Smooth muscle cell (in vitro differentiated cells): ENCODE measurements around the gene DDIT3. TPM values are rescaled to one million over a fixed set of nuclear protein-coding genes. Genes with fewer than 3 reads are reported as not detected.

Experiments
- DNase-seq: peaks from one replicate; lab custom pipeline; 2025; ENCODE audit not compliant: unreplicated experiment; lab: John Stamatoyannopoulos, UW
- H2AFZ ChIP-seq: fragments of 200-600 bp; sonication (generic); 2 replicates; pipeline ENCODE4 v1.6.0; 2016; ENCODE audit warnings: antibody characterized with exemption, low read depth, mild to moderate bottlenecking
- H3F3A ChIP-seq: fragments of 200-600 bp; sonication (generic); 2 replicates; pipeline ENCODE4 v1.6.0; 2017; ENCODE audit warnings: antibody characterized with exemption, low read depth
- H3K27ac ChIP-seq: fragments of 200-600 bp; sonication (generic); 2 replicates; pipeline ENCODE4 v1.5.1; 2016; ENCODE audit warnings: low read depth, mild to moderate bottlenecking
- H3K27me3 ChIP-seq: fragments of 200-600 bp; sonication (generic); 2 replicates; pipeline ENCODE4 v1.6.1; 2016; ENCODE audit warnings: low read depth, mild to moderate bottlenecking
- H3K36me3 ChIP-seq: fragments of 200-600 bp; sonication (generic); 2 replicates; pipeline ENCODE4 v1.5.1; 2016; ENCODE audit warnings: low read depth
- H3K4me1 ChIP-seq: fragments of 200-600 bp; sonication (generic); 2 replicates; pipeline ENCODE4 v1.5.1; 2016; ENCODE audit warnings: low read depth
- H3K4me2 ChIP-seq: fragments of 200-600 bp; sonication (generic); 2 replicates; pipeline ENCODE4 v1.6.0; 2016; ENCODE audit warnings: mild to moderate bottlenecking
- H3K4me3 ChIP-seq: fragments of 200-600 bp; sonication (generic); 2 replicates; pipeline ENCODE4 v1.5.1; 2016; ENCODE audit warnings: mild to moderate bottlenecking
- H3K79me2 ChIP-seq: fragments of 200-600 bp; sonication (generic); 2 replicates; pipeline ENCODE4 v1.6.0; 2016; ENCODE audit warnings: low read depth, mild to moderate bottlenecking
- H3K9ac ChIP-seq: fragments of 200-600 bp; sonication (generic); 2 replicates; pipeline ENCODE4 v1.6.0; 2016; ENCODE audit warnings: low read depth
- H3K9me3 ChIP-seq: fragments of 200-600 bp; sonication (generic); replicated peaks from 2 replicates; pipeline ENCODE4 v1.5.1; 2016; ENCODE audit warnings: low read depth
- H4K20me1 ChIP-seq: fragments of 200-600 bp; sonication (generic); 2 replicates; pipeline ENCODE4 v1.6.0; 2016; ENCODE audit warnings: low read depth
- CTCF ChIP-seq: fragments of 200-600 bp; sonication (generic); IDR thresholded peaks from 2 replicates; pipeline ENCODE4 v1.5.1; 2017; ENCODE audit warnings: borderline replicate concordance, mild to moderate bottlenecking, antibody characterized with exemption; ENCODE audit not compliant: insufficient read depth, poor library complexity, severe bottlenecking
- WGBS: methylation state at CpG from one replicate; pipeline ENCODE4 v1.1.7; 2016; ENCODE audit warnings: low lambda C conversion rate; 5-methylcytosine and 5-hydroxymethylcytosine counted together
- polyA plus RNA-seq: library from polyadenylated mRNA; unstranded; fragments of >200 nt; fragmentation: Nextera tagmentation; extraction: Ambion mirVana; gene quantifications from 2 replicates; pipeline ENCODE4 v1.2.1, GENCODE V29; 2016
- total RNA-seq: library from RNA; depleted of rRNA; stranded (reverse); fragments of >200 nt; gene quantifications from 2 replicates; pipeline ENCODE4 v1.2.3, GENCODE V29; 2014

DDIT3 gene
- total and polyA plus RNA-seq, 2 experiments from 2014 or later: 25.8 to 27.8 TPM

GRCh38 chr12:57477710-57478681 is 42.3 kb downstream of the DDIT3 start:
- Histone ChIP-seq H3F3A (no peaks in the 10 kb centered on the region), H3K36me3 (no peaks in the 10 kb centered on the region), H3K9me3 (no peaks in the 10 kb centered on the region), H3K79me2 (no peaks in the 10 kb centered on the region), H3K4me1 (peaks cover 13% of the 10 kb centered on the region), H3K4me2 (no peak overlapping the region), H2AFZ (no peak overlapping the region), H3K27me3 (peaks cover 56% of the 10 kb centered on the region), H3K27ac (no peak overlapping the region), H3K9ac (no peak overlapping the region), H3K4me3 (no peak overlapping the region), H4K20me1 (no peaks in the 10 kb centered on the region)
- 61% methylated on average over 11 of the region's 12 CpGs for WGBS
- no peak for DNase-seq
- no peak for TF ChIP-seq CTCF

- Histone ChIP-seq H3K9ac (no peak overlapping the region), H4K20me1 (no peaks in the 10 kb centered on the region), H3K4me3 (no peak overlapping the region), H3F3A (no peaks in the 10 kb centered on the region), H3K27me3 (peaks cover 65% of the 10 kb centered on the region), H3K27ac (no peak overlapping the region), H3K4me2 (no peak overlapping the region), H2AFZ (no peak overlapping the region), H3K4me1 (peaks cover 13% of the 10 kb centered on the region), H3K79me2 (no peaks in the 10 kb centered on the region), H3K9me3 (no peaks in the 10 kb centered on the region), H3K36me3 (no peaks in the 10 kb centered on the region)
- 95% methylated on average over 15 of the region's 15 CpGs for WGBS
- no peak for DNase-seq
- TF ChIP-seq CTCF: no peak
These were observed 43.2 kb downstream of the DDIT3 start for GRCh38 chr12:57476993-57477709.

- Histone ChIP-seq H3K27ac (no peak overlapping the region), H3K4me2 (peak overlapping the region; percentile 84), H3F3A (no peaks in the 10 kb centered on the region), H3K4me1 (peaks cover 13% of the 10 kb centered on the region), H3K4me3 (peak overlapping the region; percentile 44), H3K27me3 (peaks cover 72% of the 10 kb centered on the region), H4K20me1 (no peaks in the 10 kb centered on the region), H2AFZ (no peak overlapping the region), H3K9me3 (no peaks in the 10 kb centered on the region), H3K79me2 (no peaks in the 10 kb centered on the region), H3K36me3 (no peaks in the 10 kb centered on the region), H3K9ac (no peak overlapping the region)
- WGBS: 42% methylated on average over 28 of the region's 29 CpGs
- TF ChIP-seq CTCF: no peak
- DNase-seq: no peak
These were observed 43.9 kb downstream of the DDIT3 start for GRCh38 chr12:57476162-57476992.
